Tibial nerve (tissue), 4 donors: ENCODE data around the gene NMNAT3.

Source experiments
- EP300 ChIP-seq, 2 donors: sonication (generic); formaldehyde crosslinking; IDR thresholded peaks; one replicate each; pipeline ENCODE4 v1.6.1; 2017; ENCODE audit warnings: antibody characterized with exemption in 2 of 2, mild to moderate bottlenecking in 1 of 2
- POLR2A ChIP-seq, 2 donors: fragments of 450-650 bp; IDR thresholded peaks; one replicate each; pipeline ENCODE4 v1.6.1; 2017; ENCODE audit warnings: antibody characterized with exemption in 2 of 2, mild to moderate bottlenecking in 2 of 2, moderate library complexity in 2 of 2
- TF ChIP-seq, protein P1 (sequence below), 5 experiments: fragments of 200-600 bp in 3 of 5; fragments of 450-650 bp in 2 of 5; sonication (generic) in 3 of 5; IDR thresholded peaks; one replicate each; pipeline ENCODE4 v1.5.1; 2016 to 2019; ENCODE audit warnings: antibody characterized with exemption in 5 of 5, mild to moderate bottlenecking in 3 of 5, moderate library complexity in 2 of 5

DNA sequence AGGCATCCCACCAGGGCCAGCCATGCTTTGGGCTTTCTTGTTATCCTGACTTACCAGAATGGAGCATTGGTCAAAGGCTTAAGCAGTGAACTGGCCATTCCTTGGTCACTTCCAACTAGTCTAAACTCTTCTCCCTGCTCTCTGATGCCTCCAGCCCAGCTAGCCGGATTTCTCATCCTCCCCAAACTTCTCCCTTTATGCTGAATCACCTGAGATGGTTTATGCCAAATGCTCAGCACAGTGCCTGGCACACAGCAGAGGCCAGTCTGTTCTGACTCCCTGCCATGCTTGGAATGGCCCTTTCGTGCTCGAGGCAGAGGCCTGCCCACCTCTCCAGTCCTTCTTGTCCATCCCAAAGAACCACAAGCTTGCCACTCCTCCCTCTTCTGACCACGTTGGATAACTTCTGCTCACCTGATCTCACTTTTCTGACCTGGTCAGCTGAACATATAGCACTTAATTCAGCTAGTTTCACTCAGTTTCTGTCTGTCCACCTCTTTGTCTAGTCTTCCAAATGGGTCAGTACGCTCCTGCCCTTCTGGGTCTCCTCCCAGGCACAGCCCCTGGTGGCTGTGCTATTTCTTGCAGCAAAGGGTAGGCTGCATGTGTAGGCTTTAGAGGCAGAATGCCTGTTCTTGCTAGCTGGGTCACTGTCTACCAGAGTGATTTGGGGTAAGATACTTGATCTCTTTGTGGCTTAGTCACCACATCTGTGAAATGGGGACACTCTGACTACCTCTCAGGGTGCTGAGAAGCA, 136.1 kb downstream of the NMNAT3 start:
- TF ChIP-seq, protein P1, sequence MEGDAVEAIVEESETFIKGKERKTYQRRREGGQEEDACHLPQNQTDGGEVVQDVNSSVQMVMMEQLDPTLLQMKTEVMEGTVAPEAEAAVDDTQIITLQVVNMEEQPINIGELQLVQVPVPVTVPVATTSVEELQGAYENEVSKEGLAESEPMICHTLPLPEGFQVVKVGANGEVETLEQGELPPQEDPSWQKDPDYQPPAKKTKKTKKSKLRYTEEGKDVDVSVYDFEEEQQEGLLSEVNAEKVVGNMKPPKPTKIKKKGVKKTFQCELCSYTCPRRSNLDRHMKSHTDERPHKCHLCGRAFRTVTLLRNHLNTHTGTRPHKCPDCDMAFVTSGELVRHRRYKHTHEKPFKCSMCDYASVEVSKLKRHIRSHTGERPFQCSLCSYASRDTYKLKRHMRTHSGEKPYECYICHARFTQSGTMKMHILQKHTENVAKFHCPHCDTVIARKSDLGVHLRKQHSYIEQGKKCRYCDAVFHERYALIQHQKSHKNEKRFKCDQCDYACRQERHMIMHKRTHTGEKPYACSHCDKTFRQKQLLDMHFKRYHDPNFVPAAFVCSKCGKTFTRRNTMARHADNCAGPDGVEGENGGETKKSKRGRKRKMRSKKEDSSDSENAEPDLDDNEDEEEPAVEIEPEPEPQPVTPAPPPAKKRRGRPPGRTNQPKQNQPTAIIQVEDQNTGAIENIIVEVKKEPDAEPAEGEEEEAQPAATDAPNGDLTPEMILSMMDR (IDR thresholded peaks at IDR 0.05) = no peak
- TF ChIP-seq POLR2A (IDR thresholded peaks at IDR 0.05) (no peak), EP300 (IDR thresholded peaks at IDR 0.05) (no peak)
